Stomach (tissue), 4 donors: ENCODE results near the gene MZT2B.
"Not testable (repeated sequence)": the region's sequence is repeated elsewhere in the genome, so short reads cannot be mapped to it uniquely, and the experiment has no call there.

Source experiments
- CTCF ChIP-seq, 7 experiments: fragments of 450-650 bp in 4 of 7; fragments of 200-600 bp in 3 of 7; sonication (generic) in 3 of 7; IDR thresholded peaks; one replicate each; pipeline ENCODE4 v1.5.1; 2016 to 2019; ENCODE audit warnings: antibody characterized with exemption in 7 of 7, control low read depth in 2 of 7, mild to moderate bottlenecking in 1 of 7
- POLR2AphosphoS5 ChIP-seq, 3 donors: sonication (generic); formaldehyde crosslinking; IDR thresholded peaks; one replicate each; pipeline ENCODE4 v1.6.1; 2016; ENCODE audit warnings: antibody characterized with exemption in 3 of 3

- not testable (repeated sequence) for TF ChIP-seq POLR2AphosphoS5, CTCF (IDR thresholded peaks at IDR 0.05)
Measured at GRCh38 chr2:130152136-130152815, 29.8 kb upstream of the MZT2B start.
